GM19397 (cell line): ENCODE data around the gene NARS2.
"Not testable (repeated sequence)": the region's sequence is repeated elsewhere in the genome, so short reads cannot be mapped to it uniquely, and the experiment has no call there.

Experiments
- ATAC-seq: cut with Tn5 transposase; IDR thresholded peaks from one replicate; pipeline ENCODE4 v1.9.1; 2021; ENCODE audit warnings: mild to moderate bottlenecking, moderate library complexity; ENCODE audit not compliant: unreplicated experiment

NARS2 gene

GRCh38 chr11:78547931-78548705, 26.5 kb downstream of the NARS2 start:
- no peak for ATAC-seq

DNA sequence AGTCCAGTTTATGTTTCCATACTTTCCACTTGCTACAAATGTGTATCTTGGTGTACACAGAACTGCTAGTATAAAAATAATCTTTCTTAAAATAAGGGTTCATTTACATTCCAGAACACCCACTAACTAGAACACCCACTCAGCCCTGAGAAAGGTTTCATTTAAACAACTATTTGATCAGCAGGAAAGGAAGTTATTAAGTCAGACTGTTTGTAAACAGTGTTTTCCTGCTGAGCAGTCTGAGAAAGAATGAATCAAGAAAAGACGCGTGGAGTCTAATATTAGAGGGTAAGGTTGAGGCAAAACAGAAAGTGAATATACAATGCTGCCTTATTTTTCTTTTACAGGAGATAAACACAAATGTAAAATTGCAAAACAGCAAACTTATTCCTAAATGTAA, 32.7 kb downstream of the NARS2 start:
- ATAC-seq, result no peak

GRCh38 chr11:78541537-78541936, 33.1 kb downstream of the NARS2 start:
- ATAC-seq, result no peak

- ATAC-seq, result no peak
Observed at GRCh38 chr11:78540256-78540655, 34.4 kb downstream of the NARS2 start.

DNA sequence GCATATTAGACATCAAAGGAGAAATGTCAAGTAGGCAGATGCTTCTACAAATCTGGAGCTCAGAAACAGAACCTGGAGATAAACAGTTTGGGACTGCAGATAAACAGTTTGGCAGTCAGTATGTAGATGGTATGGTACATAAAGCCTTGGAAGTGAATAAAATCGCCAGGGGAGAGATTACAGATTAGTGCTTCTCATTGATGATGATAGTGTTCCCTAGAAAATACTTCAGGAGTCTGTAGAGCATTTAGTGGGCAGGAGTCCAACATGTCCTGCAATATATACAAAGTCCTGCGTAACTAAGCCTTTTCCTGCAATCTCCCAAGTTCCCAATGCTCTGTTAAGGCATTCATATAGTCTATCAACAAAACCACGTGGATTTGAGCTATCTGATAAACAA, 35.2 kb downstream of the NARS2 start:
- ATAC-seq, result no peak

GRCh38 chr11:78536933-78537332, 37.7 kb downstream of the NARS2 start:
- ATAC-seq, result no peak

GRCh38 chr11:78535920-78536319, 38.7 kb downstream of the NARS2 start:
- no peak for ATAC-seq

GRCh38 chr11:78535027-78535426, 39.6 kb downstream of the NARS2 start:
- ATAC-seq, result no peak

- ATAC-seq, result peak; percentile 56
Observed at GRCh38 chr11:78533399-78533798, 41.3 kb downstream of the NARS2 start.

- ATAC-seq, result peak; percentile 37
Observed at GRCh38 chr11:78532991-78533390, 41.7 kb downstream of the NARS2 start.

DNA sequence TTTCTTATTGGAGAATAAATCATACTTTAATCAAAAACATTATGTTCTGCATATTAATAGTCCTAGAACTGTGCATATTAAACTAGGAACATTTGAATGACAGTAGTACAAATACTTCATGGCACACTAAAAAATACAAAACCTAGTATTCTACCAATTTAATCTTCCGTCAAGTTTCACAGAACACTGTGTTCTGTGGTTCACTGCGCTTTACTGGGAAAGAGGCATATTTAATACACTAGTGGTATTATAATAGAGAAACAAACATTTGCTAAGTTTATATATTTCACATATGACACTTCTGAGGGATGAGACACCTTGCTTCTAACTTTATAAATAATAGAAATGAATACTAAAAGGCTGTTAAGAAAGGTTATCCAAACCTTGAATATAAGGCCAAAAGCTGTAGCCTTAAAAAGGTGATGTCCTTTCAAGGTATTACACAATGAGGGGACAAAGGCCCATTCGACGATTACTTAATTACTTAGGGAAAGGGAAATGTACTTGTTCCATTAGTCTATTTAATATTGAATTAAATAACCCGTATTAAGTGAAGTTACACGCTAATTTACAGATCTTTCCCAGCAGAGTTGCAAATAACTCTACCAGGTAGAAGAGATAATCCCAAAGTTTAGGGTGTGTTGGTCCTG, 48.0 kb downstream of the NARS2 start:
- no peak for ATAC-seq

DNA sequence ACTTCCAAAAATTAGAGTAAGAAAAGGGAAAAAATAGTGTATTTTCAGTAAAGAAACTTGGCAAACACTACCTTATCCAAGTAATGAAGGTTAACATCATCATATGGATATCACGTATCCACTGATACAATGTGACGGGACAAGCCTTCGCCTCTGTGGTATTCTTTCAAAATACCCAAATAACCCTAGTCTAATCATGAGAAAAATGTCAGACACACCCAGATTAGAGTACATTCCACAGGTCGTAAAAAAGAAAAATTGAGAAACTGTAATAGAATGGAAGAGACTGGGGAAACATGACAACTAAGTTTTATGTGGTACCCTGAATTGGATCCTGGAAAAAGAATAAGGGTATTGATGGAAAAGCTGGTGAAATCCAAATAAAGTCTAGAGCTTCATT, 48.9 kb downstream of the NARS2 start:
- no peak for ATAC-seq

DNA sequence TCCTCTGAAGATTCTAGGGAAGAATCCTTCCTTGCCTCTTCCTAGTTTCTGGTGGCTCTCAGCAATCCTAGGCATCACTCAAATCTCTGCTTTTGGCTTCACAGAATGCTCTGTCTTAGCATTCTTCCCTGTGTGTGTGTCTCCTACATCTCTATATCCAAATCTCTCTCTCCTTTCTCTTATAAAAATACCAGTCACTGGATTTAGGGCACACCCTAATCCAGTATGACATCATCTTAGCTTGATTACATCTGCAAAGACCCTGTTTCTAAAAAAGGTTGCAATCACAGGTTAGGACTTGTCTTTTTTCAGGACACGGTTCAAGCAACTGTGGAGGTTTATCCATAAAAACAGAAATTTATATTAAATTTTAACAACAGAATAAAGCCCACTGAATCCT, 54.4 kb downstream of the NARS2 start:
- ATAC-seq, result no peak

DNA sequence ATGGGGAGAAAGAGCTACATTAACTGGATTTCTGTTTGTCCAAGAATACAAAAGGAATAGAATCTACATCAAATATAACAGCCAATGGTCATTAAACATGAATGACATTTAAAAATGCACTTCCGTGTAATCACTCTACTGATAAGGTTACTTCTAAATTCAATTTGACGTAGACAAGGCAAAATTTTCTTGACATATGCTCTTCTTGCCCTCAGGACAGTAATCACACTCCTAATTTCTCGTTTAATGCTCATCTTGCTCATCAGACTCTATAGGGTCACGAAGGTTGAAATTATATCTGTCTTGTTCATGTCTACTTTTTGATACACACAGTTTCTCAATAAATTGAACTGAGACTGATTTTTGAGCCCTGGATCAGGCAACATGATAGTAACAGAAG, 58.4 kb downstream of the NARS2 start:
- ATAC-seq, result no peak

- ATAC-seq, result no peak
Observed at GRCh38 chr11:78514922-78515502, 59.7 kb downstream of the NARS2 start.

DNA sequence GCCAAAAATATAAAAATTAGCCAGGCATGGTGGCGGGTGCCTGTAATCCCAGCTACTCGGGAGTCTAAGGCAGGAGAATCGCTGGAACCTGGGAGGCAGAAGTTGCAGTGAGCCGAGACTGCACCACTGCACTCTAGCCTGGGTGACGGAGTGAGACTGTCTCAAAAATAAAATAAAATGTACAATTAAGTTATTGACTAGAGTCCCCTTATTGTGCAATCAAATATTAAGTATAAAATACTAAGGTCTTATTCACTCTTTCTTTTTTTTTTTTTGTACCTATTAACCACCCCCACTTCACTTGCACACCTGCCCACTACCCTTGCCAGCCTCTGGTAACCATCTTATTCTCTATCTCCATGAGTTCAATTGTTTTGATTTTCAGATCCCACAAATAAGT, 61.6 kb downstream of the NARS2 start:
- ATAC-seq, result not testable (repeated sequence)

DNA sequence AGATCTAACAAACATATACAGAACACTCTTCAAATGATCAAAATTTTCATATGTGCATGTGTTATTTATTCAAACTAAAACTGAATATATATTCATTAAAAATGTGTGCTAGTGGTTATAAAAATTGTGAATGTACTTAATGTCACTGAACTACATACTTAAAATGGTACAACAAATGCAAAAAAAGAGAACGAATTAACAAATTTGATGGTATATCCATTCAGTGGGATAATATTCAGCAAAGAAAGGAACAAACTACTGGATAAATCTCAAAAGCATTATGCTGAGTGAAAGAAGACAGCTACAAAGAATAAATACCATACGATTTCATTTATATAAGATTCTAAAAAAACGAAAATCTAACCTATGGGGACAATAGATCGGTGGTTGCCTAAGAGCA, 64.1 kb downstream of the NARS2 start:
- no peak for ATAC-seq

GRCh38 chr11:78510025-78510596, 64.6 kb downstream of the NARS2 start:
- ATAC-seq, result no peak

- no peak for ATAC-seq
Observed at GRCh38 chr11:78504708-78505107, 70.0 kb downstream of the NARS2 start.

DNA sequence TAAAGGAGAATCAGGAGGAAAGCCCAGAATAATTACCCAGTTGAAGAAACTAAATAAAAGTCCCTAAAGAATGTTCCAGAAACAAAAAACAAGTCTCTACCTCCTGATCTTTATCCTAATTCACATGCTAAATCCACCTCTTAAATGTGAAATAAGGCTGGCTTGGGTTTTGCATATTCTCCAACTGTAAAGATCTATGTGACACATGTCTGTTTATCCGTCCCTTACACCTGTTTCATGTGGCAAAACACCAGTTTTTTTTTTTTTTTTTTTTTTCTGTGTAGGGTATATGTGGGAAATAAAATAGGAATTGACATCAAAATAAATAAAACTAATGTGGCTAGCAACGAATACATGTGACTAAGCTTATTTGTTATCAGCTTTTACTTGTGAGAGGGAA, 70.5 kb downstream of the NARS2 start:
- ATAC-seq, result no peak

- no peak for ATAC-seq
Observed at GRCh38 chr11:78499971-78500370, 74.7 kb downstream of the NARS2 start.

- no peak for ATAC-seq
Observed at GRCh38 chr11:78497293-78497692, 77.4 kb downstream of the NARS2 start.
